ENCODE data around the gene ZXDC. TPM values are rescaled to one million over a fixed set of nuclear protein-coding genes. Genes with fewer than 3 reads are reported as not detected.

The ZXDC gene
- total RNA-seq = 25.3 and 36.1 TPM in 2 replicates

DNA sequence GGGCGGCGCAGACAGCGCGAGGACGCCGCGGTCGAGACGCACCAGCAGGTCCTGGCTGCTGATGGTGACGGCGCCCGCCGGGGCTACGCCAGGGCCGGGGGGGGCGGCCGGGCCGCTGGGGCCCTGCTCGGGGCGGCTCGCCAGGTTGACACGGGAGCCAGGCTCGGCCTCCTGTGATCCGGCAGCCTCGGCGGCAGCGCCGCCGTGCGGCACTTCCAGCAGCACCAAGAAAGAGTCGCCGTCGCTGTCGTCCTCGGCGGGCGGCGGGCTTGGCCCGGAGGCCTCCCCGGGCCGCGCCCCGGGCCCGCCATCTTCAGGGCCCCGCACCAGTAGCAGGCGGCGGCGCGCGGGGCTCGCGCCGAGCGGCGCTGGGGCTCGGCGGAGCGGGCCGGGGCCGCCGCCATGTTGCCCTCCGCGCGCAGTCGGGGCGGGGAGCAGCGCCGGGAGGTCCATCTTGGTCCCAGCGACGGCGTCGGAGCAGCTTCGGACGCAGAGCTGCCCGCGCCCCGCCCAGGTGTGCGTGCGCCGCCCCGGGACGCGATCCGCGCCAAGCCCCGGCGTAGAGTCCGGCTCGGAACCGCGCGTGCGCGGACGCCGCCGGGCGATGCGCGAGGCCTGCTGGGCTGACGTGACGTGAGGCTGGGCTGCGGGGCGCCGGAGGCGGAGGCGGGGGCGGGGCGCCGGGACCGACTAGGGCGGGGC lies at the start of gene ZXDC:
TSS of gene ZXDC (minus strand) at position 479 of the 702 bp plus-strand sequence. CDS start at position 453, 26 bp downstream.

GRCh38 chr3:126523745-126524428 lies 48.2 kb upstream of the ZXDC start, which contains the start of gene CHST13:
CHST13 (plus strand) TSS chr3:126524155; CDS start chr3:126524333, 178 bp downstream.

GRCh38 chr3:126517291-126517951 lies 41.7 kb upstream of the ZXDC start, which contains the start of gene UROC1:
UROC1 (minus strand) TSS chr3:126517773; CDS start chr3:126517719, 54 bp downstream.

DNA sequence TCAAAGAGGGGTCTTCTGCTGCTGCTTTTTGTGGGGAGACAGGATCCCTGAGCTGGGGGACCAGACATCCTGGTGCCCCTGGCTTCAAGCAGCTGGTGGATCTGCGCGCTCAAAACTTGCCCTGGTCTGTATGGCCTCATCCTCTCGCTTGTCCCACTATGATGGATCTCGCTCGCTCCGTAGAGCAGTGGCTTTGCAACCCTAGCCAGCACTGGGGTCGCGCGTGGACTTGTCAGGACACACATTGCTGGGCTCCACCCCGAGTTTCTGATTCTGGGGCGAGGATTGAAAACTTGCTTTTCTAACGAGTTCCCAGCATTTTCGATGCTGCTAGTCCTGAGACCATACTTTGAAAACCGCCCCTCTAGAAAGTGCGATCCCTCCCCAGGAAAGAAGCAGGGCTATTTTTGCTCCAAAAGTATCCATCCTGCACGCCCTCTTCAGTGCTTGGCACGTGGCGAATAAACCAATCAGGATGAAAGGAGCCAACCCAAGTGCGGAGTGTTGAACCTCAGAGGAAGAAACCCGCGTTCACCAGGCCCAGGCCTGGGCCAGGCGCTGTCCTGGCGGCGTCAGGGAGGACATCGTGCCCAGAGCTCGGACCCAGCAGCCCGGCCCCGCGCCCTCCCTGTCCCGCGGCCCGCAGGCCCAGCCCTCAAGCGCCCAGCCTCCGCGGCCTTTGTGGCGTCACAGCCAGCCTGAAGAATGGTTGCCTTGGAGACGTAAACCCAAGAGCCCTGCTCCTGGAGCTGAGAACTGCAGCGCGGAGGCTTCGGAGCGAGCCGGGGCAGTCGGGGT lies 81.3 kb downstream of the ZXDC start, which contains the start of gene CFAP100:
TSS of gene CFAP100 (plus strand) at position 731 of the 798 bp plus-strand sequence. CDS start 1,092 bp downstream, outside the sequence.

Other genes with a start within 250 kb of the ZXDC start
- 0.57 and 3.4 TPM in 2 replicates for gene KLF15, start 118.5 kb downstream of the ZXDC start, total RNA-seq
- gene CFAP100, start 81.0 kb downstream of the ZXDC start, total RNA-seq = not detected in 2 replicates
- gene UROC1, start 41.9 kb upstream of the ZXDC start, total RNA-seq = not detected in 2 replicates
- gene CHST13, start 48.3 kb upstream of the ZXDC start, total RNA-seq = not detected in 2 replicates
- gene C3orf22, start 83.0 kb upstream of the ZXDC start, total RNA-seq = not detected in 2 replicates
- gene TXNRD3, start 179.2 kb upstream of the ZXDC start, total RNA-seq = 7.5 and 9.5 TPM in 2 replicates
- gene CHCHD6, start 228.3 kb upstream of the ZXDC start, total RNA-seq = 15.9 and 20.5 TPM in 2 replicates

Data from nasal cavity respiratory epithelium epithelial cell of viscerocranial mucosa (primary cell).